Measurements from ENCODE around the gene TTC3.

GRCh38 chr21:37244501-37245095, 171.5 kb downstream of the TTC3 start:
- TF ChIP-seq CTCF (IDR thresholded peaks at IDR 0.05; ENCODE audit: low read depth, low read length) (no peak), EZH2phosphoT487 (IDR thresholded peaks at IDR 0.05; ENCODE audit: low read depth) (no peak)
